K562 treated with DMSO at 1 percent for 48 hours (cell line): ENCODE results near the gene CD46. TPM values are rescaled to one million over a fixed set of nuclear protein-coding genes. Genes with fewer than 3 reads are reported as not detected.

Experiments
- total RNA-seq: library from RNA; unstranded; fragments of 300-600 nt; gene quantifications from 2 replicates; pipeline ENCODE4 v1.2.3, GENCODE V29; 2022; ENCODE audit warnings: low replicate concordance; ENCODE audit errors: extremely low read depth

The CD46 gene
- not detected in 2 replicates for total RNA-seq

GRCh38 chr1:207751790-207752455 is at the start of gene CD46:
CD46 (plus strand) TSS chr1:207752054; CDS start chr1:207752213, 159 bp downstream.

Other genes starting within 250 kb of the CD46 start
- gene CR1L, start 106.9 kb upstream of the CD46 start, total RNA-seq: not detected in 2 replicates
- gene CD34, start 159.1 kb downstream of the CD46 start, total RNA-seq: not detected in 2 replicates